IPS DF 6.9 (cell line): ENCODE data around the gene DNAAF5.
"Not testable (repeated sequence)": the region's sequence is repeated elsewhere in the genome, so short reads cannot be mapped to it uniquely, and the experiment has no call there.

Experiments used
- DNase-seq: peaks from one replicate; pipeline ENCODE4 v3.0.0-alpha.2; 2013; ENCODE audit warnings: low read depth, low spot score
- H3K27ac ChIP-seq: one replicate; pipeline ENCODE4 v1.5.1; 2013; ENCODE audit warnings: low read length, control low read depth
- H3K27me3 ChIP-seq: 2 replicates; pipeline ENCODE4 v1.6.1; 2013; ENCODE audit warnings: mild to moderate bottlenecking, low read length; ENCODE audit not compliant: control insufficient read depth, insufficient read depth
- H3K36me3 ChIP-seq: 2 replicates; pipeline ENCODE4 v1.6.1; 2013; ENCODE audit warnings: low read length; ENCODE audit not compliant: control insufficient read depth, insufficient read depth
- H3K4me1 ChIP-seq: 2 replicates; pipeline ENCODE4 v1.6.1; 2013; ENCODE audit warnings: low read length; ENCODE audit not compliant: control insufficient read depth, insufficient read depth
- H3K4me3 ChIP-seq: 2 replicates; pipeline ENCODE4 v1.5.1; 2013; ENCODE audit warnings: mild to moderate bottlenecking, low read length
- H3K9me3 ChIP-seq: 2 replicates; pipeline ENCODE4 v1.6.1; 2013; ENCODE audit warnings: low read length, inconsistent platforms; ENCODE audit not compliant: control insufficient read depth, insufficient read depth
- WGBS: extraction: QIAGEN DNeasy Blood & Tissue Kit; methylation state at CpG from one replicate; pipeline ENCODE4 v1.1.7; 2013; ENCODE audit warnings: mixed read lengths, missing lambda C conversion rate; ENCODE audit not compliant: insufficient read length, insufficient coverage; 5-methylcytosine and 5-hydroxymethylcytosine counted together

Gene DNAAF5

GRCh38 chr7:739455-739982 is 13.0 kb downstream of the DNAAF5 start:
- Histone ChIP-seq H3K9me3 (no peaks in the 10 kb centered on the region), H3K4me3 (no peak overlapping the region), H3K36me3 (peaks cover 21% of the 10 kb centered on the region), H3K27me3 (no peaks in the 10 kb centered on the region), H3K27ac (no peak overlapping the region), H3K4me1 (no peaks in the 10 kb centered on the region)
- no peak for DNase-seq
- WGBS: no CpG with 5 or more reads among the region's 31 CpGs

DNA sequence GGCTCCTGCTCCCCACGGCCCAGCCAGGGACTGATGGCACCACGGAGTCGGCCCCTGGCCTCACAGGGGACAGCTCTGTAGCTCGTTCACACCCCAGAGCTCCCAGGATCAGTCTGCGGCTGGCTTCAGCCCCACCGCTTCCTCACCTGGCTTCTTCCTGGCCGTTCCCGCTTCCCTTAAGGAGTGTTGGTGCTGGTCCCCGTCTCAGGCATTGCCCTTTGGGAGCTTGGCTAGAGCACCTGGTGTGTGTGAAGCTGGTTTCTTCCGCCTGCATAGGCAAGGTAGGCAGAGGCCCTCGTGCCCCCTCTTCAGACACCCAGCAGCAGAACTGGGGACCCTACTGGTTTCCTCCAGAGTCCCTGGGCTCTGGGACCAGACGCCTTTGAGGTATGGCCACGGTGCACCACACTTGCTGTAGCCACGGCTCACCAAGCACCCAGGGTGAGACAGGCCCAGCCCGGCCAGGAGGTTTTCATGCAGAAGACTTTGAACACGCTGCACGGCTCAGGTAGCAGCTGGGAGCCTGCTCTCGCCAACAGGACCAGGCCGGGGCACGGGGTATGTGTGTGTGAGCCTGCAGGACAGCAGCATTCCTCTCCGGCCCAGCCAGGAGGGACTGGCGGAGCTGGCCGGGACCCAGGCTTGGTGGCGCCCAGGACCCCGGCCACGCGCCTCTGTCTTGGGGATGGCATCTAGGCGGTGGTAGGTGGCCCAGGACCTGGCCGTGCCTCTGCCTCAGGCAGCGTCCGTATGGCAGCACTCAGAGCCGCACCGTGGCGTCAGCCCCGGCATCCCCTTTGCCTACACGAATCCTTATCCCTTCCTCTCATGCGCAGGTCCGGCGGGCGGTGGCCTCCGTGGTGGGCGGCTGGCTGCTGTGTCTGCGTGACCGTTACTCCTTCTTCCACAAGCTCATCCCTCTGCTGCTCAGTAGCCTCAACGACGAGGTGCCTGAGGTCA is 13.8 kb downstream of the DNAAF5 start:
- Histone ChIP-seq H3K27ac (no peak overlapping the region), H3K4me3 (no peak overlapping the region), H3K36me3 (peaks cover 22% of the 10 kb centered on the region), H3K9me3 (no peaks in the 10 kb centered on the region), H3K27me3 (no peaks in the 10 kb centered on the region), H3K4me1 (no peaks in the 10 kb centered on the region)
- no CpG with 5 or more reads among the region's 46 CpGs for WGBS
- DNase-seq: no peak

DNA sequence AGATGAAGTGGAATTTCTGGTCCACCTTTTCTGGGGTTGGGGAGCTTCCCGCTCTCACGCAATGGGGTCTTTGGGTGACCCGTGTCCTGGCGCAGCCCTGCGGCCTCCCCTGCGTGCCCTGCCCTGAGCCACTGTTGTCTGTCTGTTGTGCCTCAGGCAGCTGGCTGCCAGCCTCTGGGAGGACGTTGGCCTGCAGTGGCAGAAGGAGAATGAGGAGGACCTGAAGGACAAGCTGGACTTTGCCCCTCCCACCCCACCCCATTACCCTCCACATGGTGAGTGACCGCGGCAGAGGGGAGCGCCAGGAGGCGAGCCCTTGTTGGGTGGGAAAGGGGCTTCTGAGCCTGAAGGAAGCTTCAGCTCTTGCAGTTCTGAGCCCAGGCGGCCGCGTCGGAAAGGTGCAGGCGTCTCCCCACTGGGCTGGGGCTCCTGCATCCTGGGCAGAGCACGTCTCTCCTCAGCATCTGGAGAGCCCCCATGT is 14.7 kb downstream of the DNAAF5 start:
- H3K27me3 ChIP-seq: no peaks in the 10 kb centered on the region
- peaks cover 25% of the 10 kb centered on the region for H3K36me3 ChIP-seq
- no CpG with 5 or more reads among the region's 17 CpGs for WGBS
- no peak for DNase-seq
- H3K4me1 ChIP-seq: no peaks in the 10 kb centered on the region
- no peak overlapping the region for H3K4me3 ChIP-seq
- no peaks in the 10 kb centered on the region for H3K9me3 ChIP-seq
- no peak overlapping the region for H3K27ac ChIP-seq

DNA sequence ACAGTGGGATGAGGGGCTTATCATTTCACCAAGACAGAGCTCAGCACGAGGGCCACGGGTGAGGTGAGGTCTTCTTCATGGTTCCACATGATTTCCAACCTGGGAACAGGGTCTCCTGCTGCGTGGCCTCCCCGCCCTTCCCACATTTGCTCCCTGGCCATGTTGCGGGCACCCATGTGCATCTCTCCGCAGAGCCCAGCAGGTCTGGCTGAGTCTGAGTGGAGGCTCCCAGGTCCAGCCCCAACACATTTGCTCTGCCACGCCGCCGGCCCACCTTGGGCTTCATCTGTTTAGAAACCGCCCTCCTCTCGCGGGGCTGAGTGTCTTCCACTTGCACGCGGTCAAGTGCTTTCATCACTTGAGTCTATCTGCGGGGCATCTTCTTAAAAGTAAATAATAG is 15.4 kb downstream of the DNAAF5 start:
- Histone ChIP-seq H3K27ac (no peak overlapping the region), H3K36me3 (peaks cover 25% of the 10 kb centered on the region), H3K4me1 (no peaks in the 10 kb centered on the region), H3K27me3 (no peaks in the 10 kb centered on the region), H3K4me3 (no peak overlapping the region), H3K9me3 (no peaks in the 10 kb centered on the region)
- DNase-seq: no peak
- no CpG with 5 or more reads among the region's 15 CpGs for WGBS

DNA sequence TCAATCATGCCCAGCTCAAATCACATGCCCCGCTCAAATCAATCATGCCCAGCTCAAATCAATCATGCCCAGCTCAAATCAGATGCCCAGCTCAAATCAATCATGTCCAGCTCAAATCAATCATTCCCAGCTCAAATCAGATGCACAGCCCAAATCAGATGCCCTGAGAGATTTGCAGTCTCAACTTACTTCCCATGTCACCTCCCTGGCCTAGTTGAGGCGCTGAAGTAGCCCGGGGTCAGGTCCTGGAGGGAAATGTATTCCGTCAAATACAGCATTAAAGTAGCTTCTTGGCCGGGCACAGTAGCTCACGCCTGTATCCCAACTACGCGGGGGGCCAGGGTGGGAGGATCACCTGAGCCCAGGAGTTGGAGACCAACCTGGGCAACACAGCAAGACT is 16.3 kb downstream of the DNAAF5 start:
- Histone ChIP-seq H3K9me3 (no peaks in the 10 kb centered on the region), H3K4me3 (no peak overlapping the region), H3K4me1 (no peaks in the 10 kb centered on the region), H3K27ac (no peak overlapping the region), H3K36me3 (peaks cover 25% of the 10 kb centered on the region), H3K27me3 (no peaks in the 10 kb centered on the region)
- no peak for DNase-seq
- no CpG with 5 or more reads among the region's 8 CpGs for WGBS

GRCh38 chr7:743341-744127 is 17.0 kb downstream of the DNAAF5 start:
- no CpG with 5 or more reads among the region's 14 CpGs for WGBS
- not testable (repeated sequence) for H3K4me3 ChIP-seq, H3K27me3 ChIP-seq, H3K4me1 ChIP-seq, DNase-seq, H3K9me3 ChIP-seq, H3K27ac ChIP-seq
- H3K36me3 ChIP-seq: peaks cover 25% of the 10 kb centered on the region

GRCh38 chr7:744128-744520 is 17.6 kb downstream of the DNAAF5 start:
- WGBS: no CpG with 5 or more reads among the region's 5 CpGs
- not testable (repeated sequence) for H3K9me3 ChIP-seq, H3K27me3 ChIP-seq, DNase-seq, H3K4me3 ChIP-seq, H3K4me1 ChIP-seq, H3K27ac ChIP-seq
- H3K36me3 ChIP-seq: peaks cover 25% of the 10 kb centered on the region

GRCh38 chr7:744854-745430 is 18.4 kb downstream of the DNAAF5 start:
- Histone ChIP-seq H3K27ac (no peak overlapping the region), H3K36me3 (peaks cover 24% of the 10 kb centered on the region)

DNA sequence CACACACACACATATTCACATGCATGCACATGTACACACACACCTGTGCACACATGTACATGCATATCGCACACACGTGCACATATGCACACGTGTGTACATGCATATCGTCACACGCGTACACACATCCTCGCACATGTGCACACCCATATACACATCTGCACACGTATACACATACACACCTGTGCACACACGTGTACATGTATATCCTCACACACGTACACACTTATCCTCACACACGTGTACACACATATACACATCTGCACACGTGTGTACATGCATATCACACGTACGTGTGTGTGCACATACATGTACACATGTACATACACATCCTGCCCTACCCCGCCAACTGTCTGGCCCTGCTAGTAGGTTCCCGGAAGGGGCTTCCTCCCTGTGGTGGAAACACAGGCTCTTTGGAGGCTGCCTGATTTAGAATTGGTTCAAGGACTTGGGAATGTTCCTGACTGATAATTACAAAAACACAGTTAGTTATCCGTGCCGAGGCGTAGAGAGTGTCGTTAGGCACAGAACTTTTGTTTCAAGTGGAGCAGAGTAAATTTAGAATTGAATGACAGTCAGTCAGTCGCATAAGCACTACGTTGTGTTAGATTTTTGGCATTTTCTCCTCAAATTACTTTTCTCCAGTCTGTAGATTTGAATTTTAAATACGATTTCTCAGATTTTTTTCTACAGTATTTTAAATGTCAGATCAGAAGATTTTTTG is 19.1 kb downstream of the DNAAF5 start:
- H3K27me3 ChIP-seq: no peaks in the 10 kb centered on the region
- H3K4me1 ChIP-seq: no peaks in the 10 kb centered on the region
- no peak for DNase-seq
- no peak overlapping the region for H3K27ac ChIP-seq
- H3K36me3 ChIP-seq: peaks cover 17% of the 10 kb centered on the region
- no peak overlapping the region for H3K4me3 ChIP-seq
- no CpG with 5 or more reads among the region's 23 CpGs for WGBS
- no peaks in the 10 kb centered on the region for H3K9me3 ChIP-seq

More at GRCh38 chr7:744854-745430, 18.4 kb downstream of the DNAAF5 start:
- H3K9me3 ChIP-seq: no peaks in the 10 kb centered on the region
- DNase-seq: no peak
- no peaks in the 10 kb centered on the region for H3K27me3 ChIP-seq
- H3K4me1 ChIP-seq: no peaks in the 10 kb centered on the region
- no CpG with 5 or more reads among the region's 20 CpGs for WGBS
- H3K4me3 ChIP-seq: no peak overlapping the region
